ENCODE data around the gene DOCK2. TPM values are rescaled to one million over a fixed set of nuclear protein-coding genes. Genes with fewer than 3 reads are reported as not detected.
A peak's percentile ranks its signal among the peaks of the same experiment; 100 is the strongest.

The DOCK2 gene
- total and polyA plus RNA-seq, 2 donors from 2014 or later = 1.0 to 42.0 TPM

GRCh38 chr5:169716287-169716686 lies 79.2 kb downstream of the DOCK2 start:
- H3K9me3 ChIP-seq (ENCODE audit: control insufficient read depth in 2 of 3, insufficient read depth in 1 of 3, low read length in 3 of 3) = no peaks in the 10 kb centered on the region
- TF ChIP-seq, protein P1, sequence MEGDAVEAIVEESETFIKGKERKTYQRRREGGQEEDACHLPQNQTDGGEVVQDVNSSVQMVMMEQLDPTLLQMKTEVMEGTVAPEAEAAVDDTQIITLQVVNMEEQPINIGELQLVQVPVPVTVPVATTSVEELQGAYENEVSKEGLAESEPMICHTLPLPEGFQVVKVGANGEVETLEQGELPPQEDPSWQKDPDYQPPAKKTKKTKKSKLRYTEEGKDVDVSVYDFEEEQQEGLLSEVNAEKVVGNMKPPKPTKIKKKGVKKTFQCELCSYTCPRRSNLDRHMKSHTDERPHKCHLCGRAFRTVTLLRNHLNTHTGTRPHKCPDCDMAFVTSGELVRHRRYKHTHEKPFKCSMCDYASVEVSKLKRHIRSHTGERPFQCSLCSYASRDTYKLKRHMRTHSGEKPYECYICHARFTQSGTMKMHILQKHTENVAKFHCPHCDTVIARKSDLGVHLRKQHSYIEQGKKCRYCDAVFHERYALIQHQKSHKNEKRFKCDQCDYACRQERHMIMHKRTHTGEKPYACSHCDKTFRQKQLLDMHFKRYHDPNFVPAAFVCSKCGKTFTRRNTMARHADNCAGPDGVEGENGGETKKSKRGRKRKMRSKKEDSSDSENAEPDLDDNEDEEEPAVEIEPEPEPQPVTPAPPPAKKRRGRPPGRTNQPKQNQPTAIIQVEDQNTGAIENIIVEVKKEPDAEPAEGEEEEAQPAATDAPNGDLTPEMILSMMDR (IDR thresholded peaks at IDR 0.05; ENCODE audit: borderline replicate concordance, extremely low read depth, insufficient read depth) = no peak
- no peak for FAIRE-seq
- H3K27ac ChIP-seq (ENCODE audit: low read depth in 2 of 2, low read length in 2 of 2) = no peak overlapping the region
- no peaks in the 10 kb centered on the region for H3K36me3 ChIP-seq (ENCODE audit: control insufficient read depth in 2 of 3, insufficient read depth in 3 of 3, low read length in 3 of 3)
- intact Hi-C loops (cut with DNase I) = no loop called here
- peaks cover 0 to 13% (median 0%) of the 10 kb centered on the region in 3 donors for H3K4me1 ChIP-seq (ENCODE audit: control insufficient read depth in 2 of 3, insufficient read depth in 2 of 3, low read depth in 1 of 3, low read length in 3 of 3)
- H3K9ac ChIP-seq (ENCODE audit: low read length in 3 of 3) = no peak overlapping the region
- peak in 1 of 5 donors; percentile 60 for DNase-seq
- H3K4me3 ChIP-seq (ENCODE audit: low read length in 3 of 3) = no peak overlapping the region
- H3K27me3 ChIP-seq (ENCODE audit: control insufficient read depth, insufficient read depth, low read length) = no peaks in the 10 kb centered on the region

DNA sequence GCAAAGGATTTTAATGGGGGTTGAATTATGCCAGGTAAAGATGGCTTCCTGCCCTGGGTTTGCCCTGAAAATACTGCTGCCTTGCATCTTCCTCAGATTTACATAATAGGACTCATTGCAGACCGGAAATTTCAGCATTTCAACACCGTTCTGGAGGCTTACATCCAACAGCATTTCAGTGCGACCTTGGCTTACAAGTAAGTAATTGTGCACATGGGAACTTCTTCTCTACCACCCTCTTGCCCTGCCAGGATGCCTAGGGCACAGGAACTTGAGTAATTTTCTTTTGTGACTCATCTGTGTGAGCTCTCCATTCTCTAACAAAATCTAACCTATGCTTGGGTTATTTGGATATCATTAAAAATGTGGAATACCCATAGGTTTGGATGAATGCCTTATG lies 80.2 kb downstream of the DOCK2 start:
- no peaks in the 10 kb centered on the region for H3K36me3 ChIP-seq (ENCODE audit: control insufficient read depth in 2 of 3, insufficient read depth in 3 of 3, low read length in 3 of 3)
- no peak overlapping the region for H3K9ac ChIP-seq (ENCODE audit: low read length in 3 of 3)
- H3K4me3 ChIP-seq (ENCODE audit: low read length in 3 of 3) = no peak overlapping the region
- H3K9me3 ChIP-seq (ENCODE audit: control insufficient read depth in 2 of 3, insufficient read depth in 1 of 3, low read length in 3 of 3) = no peaks in the 10 kb centered on the region
- no peaks in the 10 kb centered on the region for H3K27me3 ChIP-seq (ENCODE audit: control insufficient read depth, insufficient read depth, low read length)
- peaks cover 0 to 6% (median 0%) of the 10 kb centered on the region in 3 donors for H3K4me1 ChIP-seq (ENCODE audit: control insufficient read depth in 2 of 3, insufficient read depth in 2 of 3, low read depth in 1 of 3, low read length in 3 of 3)
- intact Hi-C loops (cut with DNase I) = no loop called here
- DNase-seq = no peak
- no peak overlapping the region for H3K27ac ChIP-seq (ENCODE audit: low read depth in 2 of 2, low read length in 2 of 2)
- TF ChIP-seq, protein P1 (IDR thresholded peaks at IDR 0.05; ENCODE audit: borderline replicate concordance, extremely low read depth, insufficient read depth) = no peak
- no peak for FAIRE-seq

DNA sequence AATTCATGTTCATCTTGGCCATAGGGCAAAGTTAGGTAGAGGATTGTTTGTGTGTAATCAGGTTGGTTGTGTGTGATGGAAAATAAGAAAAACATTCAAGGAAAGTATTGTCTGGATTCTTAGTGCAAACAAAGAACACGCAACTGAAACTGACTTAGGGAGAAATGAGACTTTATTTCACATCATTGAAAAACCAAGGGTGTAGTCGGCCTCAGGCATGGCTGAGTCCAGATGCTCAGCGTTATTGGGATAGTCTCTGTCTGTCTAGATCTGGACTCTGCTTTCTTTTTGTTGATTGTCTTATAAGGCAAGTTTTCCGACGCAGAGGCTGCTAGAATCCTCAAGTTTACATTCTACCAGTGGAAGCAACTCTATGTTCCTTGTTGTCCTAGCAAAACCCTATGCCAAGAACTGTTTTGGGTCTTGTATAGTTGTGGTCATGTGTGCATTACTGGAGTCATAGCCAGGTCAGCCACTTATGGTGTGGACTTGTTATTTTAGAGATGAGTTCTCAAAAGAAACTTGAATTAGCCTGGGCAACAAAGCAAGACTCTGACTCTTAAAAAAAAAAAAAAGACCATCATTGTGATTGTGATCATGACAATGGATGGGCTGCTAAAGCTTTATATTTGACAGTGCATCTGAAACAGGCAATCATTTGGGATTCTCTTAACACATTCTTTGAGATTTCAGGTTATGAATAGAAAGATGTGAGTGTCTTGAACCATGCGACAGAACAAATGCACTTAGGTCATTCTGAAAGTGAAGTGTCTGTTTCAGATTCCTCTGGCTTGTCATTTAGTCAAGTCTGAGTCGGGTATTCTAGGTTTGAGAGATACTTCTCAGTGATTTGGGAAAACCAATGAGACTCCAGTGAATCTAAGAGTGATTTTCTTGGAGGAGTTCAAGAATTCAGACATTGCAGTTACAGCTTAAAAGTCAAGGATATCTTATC lies 82.6 kb downstream of the DOCK2 start:
- Histone ChIP-seq H3K27ac (ENCODE audit: low read depth in 2 of 2, low read length in 2 of 2) (no peak overlapping the region), H3K9ac (ENCODE audit: low read length in 3 of 3) (no peak overlapping the region), H3K27me3 (ENCODE audit: control insufficient read depth, insufficient read depth, low read length) (no peaks in the 10 kb centered on the region), H3K36me3 (ENCODE audit: control insufficient read depth in 2 of 3, insufficient read depth in 3 of 3, low read length in 3 of 3) (no peaks in the 10 kb centered on the region), H3K9me3 (ENCODE audit: control insufficient read depth in 2 of 3, insufficient read depth in 1 of 3, low read length in 3 of 3) (no peaks in the 10 kb centered on the region), H3K4me3 (ENCODE audit: low read length in 3 of 3) (no peak overlapping the region), H3K4me1 (ENCODE audit: control insufficient read depth in 2 of 3, insufficient read depth in 2 of 3, low read depth in 1 of 3, low read length in 3 of 3) (peaks cover 0 to 6% (median 0%) of the 10 kb centered on the region in 3 donors)
- TF ChIP-seq, protein P1 (IDR thresholded peaks at IDR 0.05; ENCODE audit: borderline replicate concordance, extremely low read depth, insufficient read depth) = no peak
- intact Hi-C loops (cut with DNase I) = no loop called here
- FAIRE-seq (no peak), DNase-seq (no peak)

Measured in kidney (tissue), 14 donors.